Lung microvascular endothelial cell (primary cell): ENCODE results near the gene ADAMTS2. TPM values are rescaled to one million over a fixed set of nuclear protein-coding genes. Genes with fewer than 3 reads are reported as not detected.

Experiments used
- DNase-seq, 2 donors: peaks; one replicate each; pipeline versions ENCODE4 v3.0.0 to v3.0.0-alpha.2; 2010; ENCODE audit warnings: low read depth in 2 of 2
- total RNA-seq: library from RNA; depleted of rRNA; stranded (reverse); fragments of >200 nt; gene quantifications from 2 replicates; pipeline ENCODE4 v1.2.1, GENCODE V29; 2014

The ADAMTS2 gene
- total RNA-seq, 1 donor from 2014 or later = 0.40 TPM

DNA sequence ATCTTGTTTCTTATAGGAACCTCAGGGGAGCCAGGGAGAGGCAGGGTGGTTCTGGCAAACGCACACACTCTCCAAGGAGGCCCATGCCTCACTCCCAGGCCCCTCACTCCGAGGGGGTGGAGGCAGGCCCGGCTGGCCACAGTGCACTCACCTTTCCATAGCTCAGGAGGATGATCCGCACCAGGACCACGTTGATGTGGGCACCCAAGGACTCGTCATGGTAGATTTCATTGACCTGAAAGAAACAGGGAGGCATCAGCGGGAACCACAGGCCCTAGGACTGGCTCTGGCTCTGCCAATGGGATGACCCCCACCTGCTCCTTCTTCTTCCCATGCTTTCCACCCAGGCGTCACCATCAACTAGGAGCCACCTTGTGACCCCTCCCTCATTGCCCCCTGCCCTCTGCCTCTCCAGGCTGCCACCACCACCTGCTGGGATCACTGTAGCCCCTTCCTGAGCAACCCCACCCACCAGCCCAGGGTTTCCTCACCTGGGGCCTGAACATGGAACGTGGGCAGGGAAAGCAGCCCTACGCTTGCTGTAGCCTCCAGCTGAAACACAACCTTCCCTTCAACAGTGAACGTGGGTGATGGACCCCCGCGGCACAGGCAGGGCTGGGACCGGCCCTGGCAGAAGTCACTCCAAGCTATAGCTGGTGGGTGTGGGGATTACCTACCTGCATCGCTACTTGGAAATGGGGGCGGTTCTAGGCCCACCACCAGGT lies 164.2 kb downstream of the ADAMTS2 start:
- no peak for DNase-seq

GRCh38 chr5:179180061-179180610 lies 165.1 kb downstream of the ADAMTS2 start:
- no peak for DNase-seq

DNA sequence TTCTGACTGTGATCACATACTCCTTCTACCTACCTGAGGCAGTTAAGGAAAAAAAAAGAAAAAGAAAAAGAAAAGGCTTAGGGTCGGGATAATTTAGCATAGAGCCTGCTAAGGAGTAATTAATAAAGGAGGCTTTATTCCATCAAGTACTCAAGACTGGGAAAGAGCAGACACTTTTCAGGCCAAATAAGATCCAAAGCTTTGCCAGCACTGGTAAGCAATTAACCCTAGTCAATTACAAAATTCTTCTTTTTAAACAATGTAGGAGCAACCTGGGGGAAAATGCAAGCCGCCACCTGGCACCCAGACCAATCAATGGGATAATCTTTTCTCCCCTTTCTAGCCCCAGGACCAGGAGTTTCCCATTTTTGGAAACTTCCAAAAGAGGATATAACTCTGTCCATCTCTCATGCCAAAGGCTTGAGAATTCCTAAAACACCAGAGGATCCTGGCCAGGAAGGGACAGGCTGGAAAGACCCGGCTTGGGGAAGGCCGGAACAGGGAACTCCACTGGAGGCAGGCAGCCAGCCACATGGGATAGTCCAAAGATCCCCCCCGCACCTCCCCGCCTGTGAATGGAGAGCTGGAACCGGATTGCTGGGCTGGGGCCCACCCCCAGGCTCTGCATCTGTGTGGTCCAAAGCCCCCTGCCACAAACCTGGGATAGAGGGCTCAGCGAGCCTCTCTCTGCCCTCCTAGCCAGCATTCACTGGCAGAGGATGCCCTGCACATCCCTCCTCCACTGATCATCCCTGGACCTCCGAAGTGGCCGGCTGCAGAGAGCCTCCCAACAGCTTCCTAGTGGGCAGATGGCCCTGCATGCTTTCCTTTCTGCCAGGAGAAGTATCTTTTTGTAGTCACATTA lies 167.3 kb downstream of the ADAMTS2 start:
- no peak for DNase-seq

DNA sequence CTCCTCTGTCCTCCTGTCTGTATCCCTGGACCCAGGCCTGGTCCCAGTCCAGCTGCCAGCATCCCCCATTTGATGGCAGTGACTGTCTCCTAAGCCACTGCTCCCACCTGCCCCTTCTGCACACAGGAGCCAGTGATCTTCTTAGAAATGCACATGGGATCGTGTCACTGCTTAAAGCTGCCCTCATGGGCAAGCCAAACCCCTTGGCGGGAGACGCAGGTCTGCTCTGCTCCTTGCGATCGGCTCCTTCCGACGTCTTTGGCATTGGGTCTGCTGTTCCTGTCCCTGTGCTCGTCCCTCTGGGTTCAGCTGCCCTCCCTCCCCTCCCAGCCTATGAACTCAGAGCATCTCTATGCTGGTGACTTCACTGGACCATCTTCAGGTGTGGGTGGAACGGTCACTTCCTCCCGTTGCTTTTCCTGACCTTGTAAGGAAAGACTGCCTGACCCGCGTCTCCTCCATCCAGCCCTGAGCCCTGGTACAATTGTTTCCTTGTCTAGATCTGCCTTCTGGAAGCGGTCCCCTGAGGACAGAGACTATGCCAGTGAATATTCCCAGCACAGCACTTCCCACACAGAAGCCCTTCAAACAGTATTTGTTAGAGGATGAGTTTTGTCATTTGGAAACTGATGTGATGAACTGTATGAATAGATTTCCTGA lies 168.6 kb downstream of the ADAMTS2 start:
- DNase-seq = no peak

DNA sequence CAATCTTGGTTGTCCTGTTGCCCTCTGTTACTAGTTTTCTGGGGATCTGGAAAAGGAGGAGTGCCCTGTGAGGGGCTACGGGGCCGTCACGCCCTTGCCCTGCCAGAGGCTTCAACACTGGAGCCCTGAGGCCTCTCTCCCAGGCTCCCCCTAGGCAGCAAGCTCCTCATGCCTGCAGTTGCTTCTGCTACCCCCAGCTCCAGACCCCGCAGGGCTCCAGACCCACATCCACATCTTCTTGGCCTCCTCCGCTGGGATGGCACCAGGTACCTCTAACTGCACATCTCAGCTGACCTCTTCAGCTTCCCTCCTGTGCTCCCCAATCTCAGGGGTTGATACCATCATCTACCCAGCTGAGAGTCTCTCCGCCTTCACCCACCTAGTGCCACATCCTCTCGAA lies 169.1 kb downstream of the ADAMTS2 start:
- DNase-seq = no peak

DNA sequence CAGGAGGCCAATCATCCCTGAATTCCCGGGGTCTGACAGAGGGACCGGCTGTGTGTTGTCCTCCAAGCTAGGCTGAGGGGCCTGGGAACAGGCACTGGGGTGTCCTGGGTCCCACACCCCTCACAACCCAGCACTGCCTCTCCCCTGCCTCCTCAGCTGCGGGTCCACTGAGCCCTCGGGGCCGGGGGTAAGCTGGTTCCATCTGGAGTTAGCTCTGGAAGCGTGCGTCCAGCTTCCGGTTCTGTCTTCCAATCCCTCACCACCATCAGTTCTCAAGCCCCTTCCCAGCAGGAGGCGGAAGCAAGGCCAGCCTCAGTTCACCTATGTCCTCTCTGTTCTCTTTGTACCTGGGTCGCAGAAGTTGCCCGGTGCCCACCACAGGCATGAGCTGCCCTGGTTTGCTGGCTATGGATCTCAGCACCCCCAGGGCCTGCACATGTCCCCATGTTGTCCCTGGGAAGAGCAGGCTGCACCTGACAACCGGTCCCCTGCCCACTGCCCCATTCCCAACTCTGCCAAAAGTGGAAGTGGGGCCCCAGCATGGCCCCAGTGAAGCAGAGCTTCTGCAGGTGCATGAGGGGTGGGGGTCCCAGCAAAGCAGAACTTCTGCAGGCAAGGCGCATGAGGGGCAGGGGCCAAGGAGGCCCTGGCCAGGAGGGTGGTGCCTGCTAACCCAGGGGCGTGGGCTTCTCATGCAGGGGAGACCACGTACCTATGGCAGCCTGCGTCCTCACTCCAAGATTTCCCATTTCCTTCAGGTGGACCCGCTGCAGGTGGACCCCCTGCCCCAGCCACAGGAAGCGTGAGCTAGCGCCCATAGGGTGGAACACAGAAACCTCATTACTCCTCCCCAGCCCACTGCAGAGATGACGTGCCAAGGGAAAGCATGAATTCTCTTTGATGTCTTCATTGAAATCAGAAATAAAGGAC lies 173.2 kb downstream of the ADAMTS2 start:
- DNase-seq = no peak

- no peak for DNase-seq
Observed at GRCh38 chr5:179171251-179171815, 173.9 kb downstream of the ADAMTS2 start.

DNA sequence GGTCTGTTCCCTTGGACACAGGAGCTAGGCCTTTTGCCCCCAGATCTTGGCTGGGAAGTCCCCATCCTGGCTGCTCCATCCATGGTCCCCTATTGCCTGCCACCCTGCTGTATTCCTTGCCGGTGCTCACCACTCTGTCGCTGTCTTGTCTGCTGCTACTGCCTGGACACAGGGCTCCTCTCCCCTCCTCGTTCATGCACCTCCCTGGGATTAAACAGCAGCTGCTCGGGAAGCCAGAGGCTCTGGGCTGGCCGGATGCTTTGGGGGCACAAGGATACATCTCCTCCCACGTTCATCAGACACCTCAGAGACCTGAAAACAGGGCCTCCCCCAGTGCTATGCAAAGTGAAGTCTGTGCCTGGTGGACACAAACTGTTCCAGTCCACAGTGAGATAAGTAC lies 174.7 kb downstream of the ADAMTS2 start:
- no peak for DNase-seq

DNA sequence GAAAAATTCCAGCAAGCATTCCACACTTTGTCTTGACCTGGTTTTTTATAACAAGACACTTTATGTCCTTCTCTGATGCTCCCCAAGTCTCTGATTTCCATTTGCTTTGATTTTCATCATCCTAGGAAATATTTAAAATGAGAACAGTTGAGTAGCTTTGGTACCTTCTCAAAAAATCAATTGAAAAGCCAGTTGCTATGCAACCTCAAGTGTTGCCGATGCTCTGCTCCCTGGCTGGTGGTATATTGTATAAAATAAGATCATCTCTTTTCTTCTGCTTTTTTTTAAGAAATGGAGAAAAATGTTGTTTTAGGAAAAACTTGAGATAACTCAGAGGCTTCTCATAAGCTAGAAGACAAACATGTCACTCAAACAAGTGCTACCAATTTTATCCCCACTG lies 175.4 kb downstream of the ADAMTS2 start:
- no peak for DNase-seq

GRCh38 chr5:179168664-179169063 lies 176.6 kb downstream of the ADAMTS2 start:
- DNase-seq = no peak

- DNase-seq = no peak
Observed at GRCh38 chr5:179167871-179168451, 177.3 kb downstream of the ADAMTS2 start.

DNA sequence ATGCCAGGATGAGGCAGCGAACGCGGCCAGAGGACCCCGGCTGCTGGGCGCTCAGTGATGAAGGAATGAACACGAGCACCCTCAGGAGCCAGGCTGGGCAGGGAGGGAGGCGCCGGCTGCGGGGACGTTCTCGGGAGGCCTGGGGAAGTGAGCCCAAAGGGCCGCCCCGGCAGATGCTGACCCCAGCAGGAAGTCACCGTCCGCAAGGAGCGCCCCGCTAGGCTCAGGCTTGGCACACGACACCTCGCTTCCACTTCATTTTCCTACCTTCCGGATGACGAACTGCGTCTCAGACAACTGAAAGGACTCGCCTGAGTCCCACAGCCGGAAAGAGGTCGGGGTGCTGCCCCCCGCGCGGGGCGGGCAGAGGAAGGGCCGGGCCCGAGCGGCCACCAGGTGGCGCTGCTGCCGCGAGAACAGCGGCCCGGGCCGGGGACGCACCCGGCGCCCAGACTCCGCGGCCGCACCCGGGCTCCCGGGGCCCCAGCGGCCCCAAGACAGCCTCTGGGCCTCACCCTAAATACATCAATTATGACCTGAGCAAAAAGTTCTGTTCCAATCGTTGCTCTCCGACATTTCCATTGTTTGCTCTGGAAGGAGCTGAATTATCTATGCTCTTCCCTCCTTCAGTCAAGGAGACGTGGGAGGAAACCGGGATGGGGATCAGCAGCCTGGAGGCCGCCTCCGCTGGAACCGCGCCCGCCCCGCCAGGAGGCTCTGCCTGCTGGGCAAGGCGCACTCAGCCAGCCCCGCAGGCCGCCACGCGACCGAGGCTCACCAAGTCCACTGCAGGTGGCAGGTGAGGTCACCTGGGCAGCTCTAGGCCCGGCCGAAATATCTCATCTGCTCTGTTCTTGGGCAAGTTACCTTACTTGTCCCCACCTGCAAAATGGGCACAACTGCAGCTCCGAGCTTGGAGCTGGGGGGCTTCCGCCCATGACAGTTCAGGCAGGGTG lies 178.1 kb downstream of the ADAMTS2 start:
- peak in 1 of 2 donors; percentile 15 for DNase-seq

- no peak for DNase-seq
Observed at GRCh38 chr5:179166171-179166885, 178.9 kb downstream of the ADAMTS2 start.

- DNase-seq = no peak
Observed at GRCh38 chr5:179165421-179166170, 179.7 kb downstream of the ADAMTS2 start.

DNA sequence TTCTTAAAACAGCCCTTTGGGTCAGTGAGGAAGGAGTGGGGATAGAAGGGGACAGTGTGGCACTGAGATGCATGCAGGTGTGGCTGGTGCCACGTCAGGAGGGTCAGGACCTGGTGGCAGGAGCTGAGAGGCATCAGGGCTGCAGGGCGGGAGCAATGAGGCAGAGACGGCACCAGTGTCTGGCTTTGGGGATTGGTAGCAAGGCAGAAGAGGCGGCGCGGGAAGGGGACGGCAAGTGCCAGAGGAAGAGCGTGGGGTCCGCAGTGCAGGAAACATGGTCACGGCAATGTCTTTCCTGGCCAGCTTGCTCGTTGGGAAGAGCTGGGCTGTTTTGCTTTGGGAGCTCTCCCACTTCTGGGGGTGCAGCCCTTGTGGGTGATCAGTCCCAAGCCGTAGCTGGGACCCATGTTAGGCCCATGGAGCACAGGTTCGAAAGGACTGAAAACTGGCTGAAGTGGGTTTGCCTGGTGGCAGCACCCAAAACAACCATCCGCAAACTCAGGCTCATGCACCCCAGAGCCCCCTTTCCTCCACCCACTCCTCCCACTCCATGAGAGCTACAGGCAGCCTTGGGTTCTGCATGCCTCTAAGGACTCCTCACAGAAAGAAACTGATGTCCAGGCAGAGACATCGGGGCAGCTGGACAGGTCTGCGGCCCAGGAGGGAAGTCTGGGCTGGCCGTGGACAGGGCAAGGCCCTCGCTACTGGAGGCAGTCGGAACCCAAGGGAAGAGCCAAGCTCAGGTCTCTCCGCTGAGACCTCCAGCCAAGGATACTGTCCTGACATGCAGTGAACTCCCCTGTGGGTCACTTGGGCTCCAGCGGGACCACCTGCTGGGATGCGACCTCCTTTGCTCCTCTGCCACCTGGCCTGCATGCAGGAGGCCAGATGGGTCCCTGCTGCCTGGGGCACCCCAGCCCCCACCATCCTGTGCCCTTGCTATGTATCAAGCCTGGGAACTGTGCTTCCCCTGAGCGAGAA lies 180.6 kb downstream of the ADAMTS2 start:
- DNase-seq = no peak
